ENCODE data around the gene MMRN1.

Gene MMRN1

GRCh38 chr4:89994176-89994873, 99.7 kb downstream of the MMRN1 start:
- no peak for DNase-seq (ENCODE audit: low read depth, low spot score)

- DNase-seq (ENCODE audit: low read depth, low spot score), result no peak
Measured at GRCh38 chr4:89995006-89995405, 100.4 kb downstream of the MMRN1 start.

- no peak for DNase-seq (ENCODE audit: low read depth, low spot score)
Measured at GRCh38 chr4:89995814-89996213, 101.2 kb downstream of the MMRN1 start.

- no peak for DNase-seq (ENCODE audit: low read depth, low spot score)
Measured at GRCh38 chr4:89997171-89997704, 102.6 kb downstream of the MMRN1 start.

- DNase-seq (ENCODE audit: low read depth, low spot score), result no peak
Measured at GRCh38 chr4:89998469-89999011, 103.9 kb downstream of the MMRN1 start.

- no peak for DNase-seq (ENCODE audit: low read depth, low spot score)
Measured at GRCh38 chr4:90001023-90001422, 106.4 kb downstream of the MMRN1 start.

- no peak for DNase-seq (ENCODE audit: low read depth, low spot score)
Measured at GRCh38 chr4:90002441-90003062, 107.9 kb downstream of the MMRN1 start.

All from brain pericyte (primary cell).